Cerebellar cortex (tissue), 1 donor: ENCODE data around the gene DNAJC18.
A peak's percentile ranks its signal among the peaks of the same experiment; 100 is the strongest.

ENCODE experiments used
- DNase-seq: peaks from one replicate; pipeline ENCODE4 v3.0.0-alpha.2; 2015; ENCODE audit warnings: low spot score

DNAJC18 gene

GRCh38 chr5:139368613-139369012 lies 70.7 kb downstream of the DNAJC18 start:
- DNase-seq: peak; percentile 48

GRCh38 chr5:139364466-139364865 lies 74.9 kb downstream of the DNAJC18 start:
- DNase-seq: no peak

- no peak for DNase-seq
These were observed 75.4 kb downstream of the DNAJC18 start for GRCh38 chr5:139363937-139364336.

DNA sequence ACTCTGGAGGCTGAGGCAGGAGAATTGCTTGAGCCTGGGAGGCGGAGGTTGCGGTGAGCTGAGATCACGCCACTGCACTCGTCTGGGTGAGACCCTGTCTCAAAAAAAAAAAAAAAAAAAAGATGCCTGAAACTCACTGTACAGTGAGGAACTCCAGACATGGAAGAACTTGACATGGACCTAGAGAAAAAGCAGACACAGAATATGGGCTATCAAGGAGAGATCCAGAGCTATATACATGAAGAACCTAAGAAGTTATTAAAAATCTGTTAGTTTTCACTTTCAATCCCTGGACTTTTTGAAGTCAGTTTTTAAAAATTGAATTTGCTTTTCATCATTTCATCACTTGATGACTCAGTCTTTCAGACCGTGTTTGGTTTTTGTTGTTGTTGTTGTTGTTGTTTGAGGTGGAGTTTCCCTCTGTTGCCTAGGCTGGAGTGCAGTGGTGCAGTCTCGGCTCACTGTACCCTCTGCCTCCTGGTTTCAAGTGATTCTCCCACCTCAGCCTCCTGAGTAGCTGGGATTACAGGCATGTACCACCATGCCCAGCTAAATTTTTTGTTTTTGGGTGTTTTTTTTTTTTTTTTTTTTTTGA lies 77.4 kb downstream of the DNAJC18 start:
- no peak for DNase-seq

GRCh38 chr5:139360384-139360783 lies 78.9 kb downstream of the DNAJC18 start:
- no peak for DNase-seq
